ENCODE results near the gene RASGRP3.

RASGRP3 gene

DNA sequence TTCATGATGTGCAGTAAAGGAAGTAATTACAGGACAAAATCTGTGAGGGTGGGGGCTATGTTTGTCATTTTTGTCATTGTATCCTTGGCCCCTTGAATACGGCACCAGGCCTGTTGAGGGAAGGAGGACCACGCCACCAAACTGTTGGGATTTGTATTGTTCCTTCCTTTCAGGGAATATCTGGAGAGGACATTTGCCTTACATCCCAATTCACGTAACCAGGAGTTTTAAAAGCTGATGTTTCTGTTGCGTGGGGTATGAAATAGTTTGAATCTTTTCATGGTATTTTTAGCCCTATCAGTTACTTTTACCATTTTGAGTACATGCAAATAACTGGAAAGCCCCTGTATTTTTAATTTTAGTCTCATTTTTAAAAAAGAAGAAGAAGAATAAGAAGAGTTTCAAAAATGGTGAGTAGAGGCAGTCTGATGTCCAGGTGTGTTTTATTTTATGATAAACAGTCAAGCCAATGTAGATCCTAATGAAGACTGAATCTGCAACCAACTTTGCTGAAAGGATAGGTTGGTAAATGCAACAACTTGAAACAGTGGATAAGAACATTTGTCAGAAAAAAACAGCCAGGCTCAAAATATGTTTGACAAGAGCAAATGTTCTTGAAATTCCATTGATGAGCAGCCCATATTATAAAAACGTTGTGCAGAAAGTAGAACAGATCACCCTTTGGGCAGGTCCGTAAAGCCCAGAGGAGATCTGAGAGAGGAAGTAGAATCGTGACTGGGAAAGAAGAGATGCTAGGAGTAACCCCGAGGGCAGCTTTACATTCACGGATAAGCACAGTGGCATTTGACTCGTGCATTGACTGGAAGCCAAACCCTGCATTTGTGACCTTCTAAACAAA, 54.5 kb downstream of the RASGRP3 start:
- H3K4me1 ChIP-seq: no peaks in the 10 kb centered on the region
- no peaks in the 10 kb centered on the region for H3K79me2 ChIP-seq
- H3K27me3 ChIP-seq (ENCODE audit: control insufficient read depth, insufficient read depth, low read length): no peaks in the 10 kb centered on the region
- H3K36me3 ChIP-seq (ENCODE audit: control insufficient read depth, insufficient read depth, low read length): no peaks in the 10 kb centered on the region
- no peaks in the 10 kb centered on the region for H3K9me3 ChIP-seq (ENCODE audit: control insufficient read depth, low read length)
- H3K4me3 ChIP-seq (ENCODE audit: low read depth, low read length): no peak overlapping the region
- TF ChIP-seq, protein P1, sequence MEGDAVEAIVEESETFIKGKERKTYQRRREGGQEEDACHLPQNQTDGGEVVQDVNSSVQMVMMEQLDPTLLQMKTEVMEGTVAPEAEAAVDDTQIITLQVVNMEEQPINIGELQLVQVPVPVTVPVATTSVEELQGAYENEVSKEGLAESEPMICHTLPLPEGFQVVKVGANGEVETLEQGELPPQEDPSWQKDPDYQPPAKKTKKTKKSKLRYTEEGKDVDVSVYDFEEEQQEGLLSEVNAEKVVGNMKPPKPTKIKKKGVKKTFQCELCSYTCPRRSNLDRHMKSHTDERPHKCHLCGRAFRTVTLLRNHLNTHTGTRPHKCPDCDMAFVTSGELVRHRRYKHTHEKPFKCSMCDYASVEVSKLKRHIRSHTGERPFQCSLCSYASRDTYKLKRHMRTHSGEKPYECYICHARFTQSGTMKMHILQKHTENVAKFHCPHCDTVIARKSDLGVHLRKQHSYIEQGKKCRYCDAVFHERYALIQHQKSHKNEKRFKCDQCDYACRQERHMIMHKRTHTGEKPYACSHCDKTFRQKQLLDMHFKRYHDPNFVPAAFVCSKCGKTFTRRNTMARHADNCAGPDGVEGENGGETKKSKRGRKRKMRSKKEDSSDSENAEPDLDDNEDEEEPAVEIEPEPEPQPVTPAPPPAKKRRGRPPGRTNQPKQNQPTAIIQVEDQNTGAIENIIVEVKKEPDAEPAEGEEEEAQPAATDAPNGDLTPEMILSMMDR (IDR thresholded peaks at IDR 0.05): no peak
- H2AFZ ChIP-seq: no peak overlapping the region
- H3K4me2 ChIP-seq (ENCODE audit: low read length): no peak overlapping the region
- no peak overlapping the region for H3K27ac ChIP-seq
- H3K9ac ChIP-seq: no peak overlapping the region

- Histone ChIP-seq H3K27ac (no peak overlapping the region), H3K4me3 (ENCODE audit: low read depth, low read length) (no peak overlapping the region)
Measured at GRCh38 chr2:33531549-33532059, 55.2 kb downstream of the RASGRP3 start.

DNA sequence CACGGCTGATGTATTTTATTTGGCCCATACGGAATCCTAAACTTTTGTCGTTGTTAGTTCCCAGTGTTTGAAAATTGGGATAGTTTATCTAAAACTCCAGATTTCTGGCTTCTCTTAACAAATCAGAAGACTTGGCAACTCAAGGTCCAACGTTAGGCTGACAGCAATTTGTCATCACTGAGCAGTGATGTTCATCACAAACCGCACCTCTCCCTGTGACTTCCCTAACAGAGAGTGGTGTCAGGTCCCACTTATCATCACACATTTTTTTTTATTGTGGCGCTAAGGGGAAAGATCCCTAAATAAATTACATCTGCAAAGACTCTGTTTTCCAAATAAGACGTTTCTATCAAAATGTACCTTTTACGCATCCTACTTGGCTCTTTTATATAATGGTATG, 55.7 kb downstream of the RASGRP3 start:
- Histone ChIP-seq H3K4me2 (ENCODE audit: low read length) (no peak overlapping the region), H3K4me1 (no peaks in the 10 kb centered on the region), H3K4me3 (ENCODE audit: low read depth, low read length) (no peak overlapping the region), H3K9ac (no peak overlapping the region), H3K27ac (no peak overlapping the region), H3K9me3 (ENCODE audit: control insufficient read depth, low read length) (no peaks in the 10 kb centered on the region), H2AFZ (no peak overlapping the region), H3K27me3 (ENCODE audit: control insufficient read depth, insufficient read depth, low read length) (no peaks in the 10 kb centered on the region), H3K36me3 (ENCODE audit: control insufficient read depth, insufficient read depth, low read length) (no peaks in the 10 kb centered on the region), H3K79me2 (no peaks in the 10 kb centered on the region)
- TF ChIP-seq, protein P1 (IDR thresholded peaks at IDR 0.05): no peak

More at GRCh38 chr2:33531549-33532059, 55.2 kb downstream of the RASGRP3 start:
- H3K4me1 ChIP-seq: no peaks in the 10 kb centered on the region
- H2AFZ ChIP-seq: no peak overlapping the region
- no peaks in the 10 kb centered on the region for H3K27me3 ChIP-seq (ENCODE audit: control insufficient read depth, insufficient read depth, low read length)
- no peaks in the 10 kb centered on the region for H3K9me3 ChIP-seq (ENCODE audit: control insufficient read depth, low read length)
- no peak overlapping the region for H3K9ac ChIP-seq
- no peak overlapping the region for H3K4me2 ChIP-seq (ENCODE audit: low read length)
- H3K79me2 ChIP-seq: no peaks in the 10 kb centered on the region
- no peaks in the 10 kb centered on the region for H3K36me3 ChIP-seq (ENCODE audit: control insufficient read depth, insufficient read depth, low read length)
- TF ChIP-seq, protein P1 (IDR thresholded peaks at IDR 0.05): no peak

DNA sequence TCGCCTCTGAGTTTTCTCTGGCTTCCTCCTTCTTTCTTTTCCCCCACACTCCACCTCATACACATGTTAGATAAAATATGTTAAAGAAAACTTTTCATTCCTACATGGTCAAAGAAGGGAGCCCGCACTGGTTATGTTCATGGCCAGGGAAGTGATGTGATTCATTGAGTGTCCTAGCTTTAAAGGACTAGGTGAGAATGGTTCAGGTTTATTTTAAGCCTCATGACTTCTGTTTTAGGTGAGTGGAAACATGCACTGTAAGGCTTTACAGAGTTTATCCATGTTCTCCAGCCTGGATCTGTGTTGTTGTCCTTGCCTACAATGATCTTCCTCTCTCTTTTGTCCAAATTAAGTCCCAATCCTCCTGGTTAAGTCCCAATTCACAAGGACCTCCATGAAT, 56.5 kb downstream of the RASGRP3 start:
- TF ChIP-seq, protein P1 (IDR thresholded peaks at IDR 0.05): no peak
- no peaks in the 10 kb centered on the region for H3K79me2 ChIP-seq
- H3K4me3 ChIP-seq (ENCODE audit: low read depth, low read length): no peak overlapping the region
- H3K27me3 ChIP-seq (ENCODE audit: control insufficient read depth, insufficient read depth, low read length): no peaks in the 10 kb centered on the region
- H3K4me2 ChIP-seq (ENCODE audit: low read length): no peak overlapping the region
- no peak overlapping the region for H3K9ac ChIP-seq
- no peak overlapping the region for H2AFZ ChIP-seq
- no peaks in the 10 kb centered on the region for H3K4me1 ChIP-seq
- H3K9me3 ChIP-seq (ENCODE audit: control insufficient read depth, low read length): no peaks in the 10 kb centered on the region
- no peaks in the 10 kb centered on the region for H3K36me3 ChIP-seq (ENCODE audit: control insufficient read depth, insufficient read depth, low read length)
- no peak overlapping the region for H3K27ac ChIP-seq

Data from parathyroid adenoma (tissue), 2 donors.